Cardiac ventricle fibroblast (primary cell): ENCODE data around the gene BDKRB1. TPM values are rescaled to one million over a fixed set of nuclear protein-coding genes. Genes with fewer than 3 reads are reported as not detected.

ENCODE experiments used
- total RNA-seq: library from RNA; depleted of rRNA; stranded (reverse); fragments of >200 nt; gene quantifications from 2 replicates; pipeline ENCODE4 v1.2.3, GENCODE V29; 2015

BDKRB1 gene
- total RNA-seq = 0.12 and 0.59 TPM in 2 replicates

DNA sequence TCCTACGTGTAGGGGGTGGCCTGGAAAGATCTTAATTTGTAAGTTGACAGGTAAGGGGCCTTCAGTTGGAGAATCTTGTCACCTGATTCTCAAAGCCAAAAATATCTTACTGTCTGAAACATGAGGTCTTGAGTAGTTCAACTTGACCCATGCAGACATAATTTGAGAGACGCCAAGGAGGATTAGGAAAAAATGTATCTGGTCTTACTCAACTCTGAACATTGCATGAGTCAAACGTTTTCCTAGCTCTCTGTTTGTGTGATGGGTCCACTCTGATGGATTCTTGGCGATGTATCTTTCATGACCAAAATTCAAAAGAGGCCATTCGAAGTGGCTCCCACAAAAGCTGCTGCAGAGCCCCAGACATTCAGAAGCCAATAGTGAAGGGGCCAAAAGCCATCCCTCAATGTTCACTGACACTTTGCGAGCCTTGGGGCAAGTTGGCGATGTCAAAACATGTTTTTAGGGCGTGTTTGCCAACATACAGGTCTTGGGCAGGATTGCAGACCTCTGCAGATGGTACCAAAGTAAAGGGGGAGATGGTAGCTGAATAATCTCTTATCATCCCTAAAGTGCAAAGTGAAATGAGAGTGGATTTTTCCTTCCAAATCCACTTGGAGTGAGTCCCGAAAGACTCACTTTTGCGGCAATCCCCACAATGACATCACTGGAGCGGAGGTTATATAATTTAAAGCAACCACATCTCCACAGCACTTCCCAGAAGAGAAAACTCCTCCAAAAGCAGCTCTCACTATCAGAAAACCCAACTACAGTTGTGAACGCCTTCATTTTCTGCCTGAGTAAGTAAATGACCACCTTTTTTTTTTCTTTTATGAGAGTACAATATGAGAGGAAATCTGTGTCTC, at the start of gene BDKRB1:
Gene BDKRB1, plus strand, starts transcription at position 710 of the 866 bp plus-strand sequence. CDS start 7,473 bp downstream, outside the sequence.

Other genes with a start within 250 kb of the BDKRB1 start
- gene C14orf132, start 216.8 kb upstream of the BDKRB1 start, total RNA-seq = 23.0 and 23.3 TPM in 2 replicates
- gene BDKRB2, start 51.4 kb upstream of the BDKRB1 start, total RNA-seq = 6.0 and 6.7 TPM in 2 replicates
- gene ATG2B, start 107.1 kb downstream of the BDKRB1 start, total RNA-seq = 10.0 and 10.2 TPM in 2 replicates
- 7.9 and 8.4 TPM in 2 replicates for gene GSKIP, start 107.3 kb downstream of the BDKRB1 start, total RNA-seq
- 0.15 and 1.4 TPM in 2 replicates for gene AK7, start 135.9 kb downstream of the BDKRB1 start, total RNA-seq
- gene PAPOLA, start 246.2 kb downstream of the BDKRB1 start, total RNA-seq = 47.3 and 58.2 TPM in 2 replicates